Caco-2 (cell line): Measurements from ENCODE around the gene REP15. TPM values are rescaled to one million over a fixed set of nuclear protein-coding genes. Genes with fewer than 3 reads are reported as not detected.
"Not testable (repeated sequence)": the region's sequence is repeated elsewhere in the genome, so short reads cannot be mapped to it uniquely, and the experiment has no call there.

Experiments
- BruUV-seq: library from RNA; stranded (reverse); fragments of 400-500 nt; replicated peaks from 2 replicates; lab custom pipeline; 2021; lab: Mats Ljungman, UMichigan
- CTCF ChIA-PET: fragments of 300-600 bp; sonication (Branson Sonifier 250); formaldehyde crosslinking; loops from one replicate; lab custom pipeline; 2022; ENCODE audit warnings: antibody characterized with exemption; lab: Charles Lee
- POLR2A ChIA-PET: fragments of 300-600 bp; sonication (Branson Sonifier 250); formaldehyde crosslinking; loops from one replicate; lab custom pipeline; 2022; ENCODE audit warnings: antibody characterized with exemption; lab: Charles Lee
- DNase-seq, 2 experiments: peaks; one replicate each; pipeline versions ENCODE4 v3.0.0 to v3.0.0-alpha.2; 2020 to 2022
- H3K27me3 ChIP-seq: replicated peaks from 2 replicates; pipeline ENCODE4 v1.6.0; 2011; ENCODE audit warnings: low read length; ENCODE audit not compliant: control insufficient read depth, insufficient read depth
- H3K36me3 ChIP-seq: 2 replicates; pipeline ENCODE4 v1.5.1; 2011; ENCODE audit warnings: low read length; ENCODE audit not compliant: control insufficient read depth, insufficient read depth
- H3K4me1 ChIP-seq: fragments of 250-450 bp; sonication (Bioruptor Pico); 2 replicates; pipeline ENCODE4 v1.5.1; 2020; ENCODE audit warnings: mild to moderate bottlenecking
- H3K4me3 ChIP-seq: 2 replicates; pipeline ENCODE4 v1.5.1; 2011; ENCODE audit warnings: low read depth, mild to moderate bottlenecking, control low read depth, low read length
- H3K9me3 ChIP-seq: fragments of 250-450 bp; sonication (Bioruptor Pico); 2 replicates; pipeline ENCODE4 v1.5.1; 2020; ENCODE audit warnings: mild to moderate bottlenecking, moderate library complexity
- H3K27ac Mint-ChIP-seq: one replicate; pipeline ENCODE4 v1.8.0; 2022; ENCODE audit warnings: mixed read lengths; ENCODE audit not compliant: unreplicated experiment
- H3K27me3 Mint-ChIP-seq: one replicate; pipeline ENCODE4 v1.8.0; 2022; ENCODE audit warnings: mixed read lengths; ENCODE audit not compliant: insufficient read depth, unreplicated experiment
- H3K36me3 Mint-ChIP-seq: one replicate; pipeline ENCODE4 v1.8.0; 2022; ENCODE audit warnings: mild to moderate bottlenecking, mixed read lengths; ENCODE audit not compliant: insufficient read depth, unreplicated experiment
- H3K4me1 Mint-ChIP-seq: one replicate; pipeline ENCODE4 v1.8.0; 2022; ENCODE audit warnings: low read depth, mixed read lengths; ENCODE audit not compliant: unreplicated experiment
- H3K4me3 Mint-ChIP-seq: one replicate; pipeline ENCODE4 v1.8.0; 2022; ENCODE audit warnings: mild to moderate bottlenecking, moderate library complexity, mixed read lengths; ENCODE audit not compliant: unreplicated experiment
- H3K9me3 Mint-ChIP-seq: one replicate; pipeline ENCODE4 v1.8.0; 2022; ENCODE audit warnings: mixed read lengths; ENCODE audit not compliant: unreplicated experiment
- CTCF ChIP-seq, 2 experiments: fragments of 200-600 bp in 1 of 2; IDR thresholded peaks; 1 replicate in 1 of 2; 2 replicates in 1 of 2; pipeline versions ENCODE4 v1.5.1 to v1.8.0; 2011 to 2022; ENCODE audit warnings: antibody characterized with exemption in 1 of 2, control low read depth in 1 of 2, inconsistent platforms in 1 of 2, low read depth in 1 of 2, low read length in 1 of 2, mild to moderate bottlenecking in 1 of 2, moderate library complexity in 1 of 2; ENCODE audit not compliant: insufficient read depth in 1 of 2, severe bottlenecking in 1 of 2, unreplicated experiment in 1 of 2
- intact Hi-C: fragments of 100-400 bp; cut with micrococcal nuclease; formaldehyde crosslinking; loops from one replicate; pipeline ENCODE4 v1.10.0; 2022; ENCODE audit not compliant: unreplicated experiment
- total RNA-seq: library from RNA; stranded (reverse); gene quantifications from 2 replicates; pipeline ENCODE4 v1.2.3, GENCODE V29; 2022

REP15 gene
- total RNA-seq, 1 experiment from 2014 or later = 2.3 TPM

GRCh38 chr12:27732281-27732680 is 36.0 kb downstream of the REP15 start:
- no peak overlapping the region for H3K27ac Mint-ChIP-seq
- BruUV-seq = no TSS peak
- no peaks in the 10 kb centered on the region for H3K27me3 ChIP-seq
- H3K27me3 Mint-ChIP-seq = no peaks in the 10 kb centered on the region
- intact Hi-C loops = loop anchor here (10.0 kb wide), 1 partner anchor 1233 kb away; no protein-coding TSS in a partner anchor
- POLR2A ChIA-PET = interaction anchor here (1.1 kb wide), 1 partner anchor 47 kb away, joined by 9 read pairs; no protein-coding TSS in a partner anchor
- H3K9me3 ChIP-seq = no peaks in the 10 kb centered on the region
- no peak overlapping the region for H3K4me3 Mint-ChIP-seq
- no peaks in the 10 kb centered on the region for H3K9me3 Mint-ChIP-seq
- no peaks in the 10 kb centered on the region for H3K4me1 ChIP-seq
- peak; percentile 47 to 67 for TF ChIP-seq CTCF (IDR thresholded peaks at IDR 0.05; ENCODE audit: insufficient read depth in 1 of 2, low read depth in 1 of 2, low read length in 1 of 2, severe bottlenecking in 1 of 2, unreplicated experiment in 1 of 2)
- CTCF ChIA-PET = no interaction called here
- H3K36me3 Mint-ChIP-seq = peaks cover 51% of the 10 kb centered on the region
- H3K4me1 Mint-ChIP-seq = no peaks in the 10 kb centered on the region
- H3K4me3 ChIP-seq = no peak overlapping the region
- peaks cover 3% of the 10 kb centered on the region; the same call in 1 of the 2 replicates for H3K36me3 ChIP-seq
- DNase-seq = peak; percentile 63 to 65

- intact Hi-C loops = loop anchor here (1.0 to 10.0 kb wide), 6 partner anchors 48 to 1232 kb away; no protein-coding TSS in a partner anchor
- Histone ChIP-seq H3K27me3 (no peaks in the 10 kb centered on the region), H3K9me3 (no peaks in the 10 kb centered on the region), H3K36me3 (peaks cover 3% of the 10 kb centered on the region; the same call in 1 of the 2 replicates), H3K4me3 (no peak overlapping the region), H3K4me1 (no peaks in the 10 kb centered on the region)
- no peak overlapping the region for H3K4me3 Mint-ChIP-seq
- ChIA-PET POLR2A (interaction anchor here (1.1 kb wide), 1 partner anchor 46 kb away, joined by 9 read pairs; no protein-coding TSS in a partner anchor), CTCF (interaction anchor here (0.6 to 1.1 kb wide), 3 partner anchors 9 to 208 kb away, joined by 5 to 6 read pairs (median 5); no protein-coding TSS in a partner anchor)
- no peaks in the 10 kb centered on the region for H3K4me1 Mint-ChIP-seq
- no peaks in the 10 kb centered on the region for H3K9me3 Mint-ChIP-seq
- H3K27ac Mint-ChIP-seq = no peak overlapping the region
- TF ChIP-seq CTCF (IDR thresholded peaks at IDR 0.05; ENCODE audit: insufficient read depth in 1 of 2, low read depth in 1 of 2, low read length in 1 of 2, severe bottlenecking in 1 of 2, unreplicated experiment in 1 of 2) = peak; percentile 89 to 93
- H3K36me3 Mint-ChIP-seq = peaks cover 55% of the 10 kb centered on the region
- DNase-seq = peak in 1 of 2 experiments; percentile 49
- no TSS peak for BruUV-seq
- no peaks in the 10 kb centered on the region for H3K27me3 Mint-ChIP-seq
Observed at GRCh38 chr12:27733052-27733656, 36.9 kb downstream of the REP15 start.

- CTCF ChIA-PET = interaction anchor here (0.6 to 1.1 kb wide), 3 partner anchors 9 to 207 kb away, joined by 5 to 6 read pairs (median 5); no protein-coding TSS in a partner anchor
- Histone ChIP-seq H3K9me3 (no peaks in the 10 kb centered on the region), H3K4me1 (no peaks in the 10 kb centered on the region), H3K27me3 (no peaks in the 10 kb centered on the region), H3K4me3 (no peak overlapping the region), H3K36me3 (peaks cover 3% of the 10 kb centered on the region; the same call in 1 of the 2 replicates)
- POLR2A ChIA-PET = no interaction called here
- H3K27me3 Mint-ChIP-seq = no peaks in the 10 kb centered on the region
- TF ChIP-seq CTCF (IDR thresholded peaks at IDR 0.05; ENCODE audit: insufficient read depth in 1 of 2, low read depth in 1 of 2, low read length in 1 of 2, severe bottlenecking in 1 of 2, unreplicated experiment in 1 of 2) = no peak
- intact Hi-C loops = loop anchor here (1.0 to 10.0 kb wide), 6 partner anchors 48 to 1231 kb away; no protein-coding TSS in a partner anchor
- H3K36me3 Mint-ChIP-seq = peaks cover 61% of the 10 kb centered on the region
- BruUV-seq = no TSS peak
- no peak overlapping the region for H3K4me3 Mint-ChIP-seq
- H3K4me1 Mint-ChIP-seq = no peaks in the 10 kb centered on the region
- no peak overlapping the region for H3K27ac Mint-ChIP-seq
- no peak for DNase-seq
- no peaks in the 10 kb centered on the region for H3K9me3 Mint-ChIP-seq
Observed at GRCh38 chr12:27733791-27734190, 37.5 kb downstream of the REP15 start.

GRCh38 chr12:27734321-27734720 is 38.1 kb downstream of the REP15 start:
- H3K27me3 ChIP-seq, H3K27me3 Mint-ChIP-seq, H3K4me1 ChIP-seq, H3K36me3 ChIP-seq, POLR2A ChIA-PET, H3K9me3 Mint-ChIP-seq, BruUV-seq, H3K9me3 ChIP-seq, H3K4me1 Mint-ChIP-seq, H3K4me3 ChIP-seq, DNase-seq, H3K27ac Mint-ChIP-seq, H3K4me3 Mint-ChIP-seq: not testable (repeated sequence)
- CTCF ChIA-PET = interaction anchor here (1.1 kb wide), 1 partner anchor 87 kb away, joined by 5 read pairs; no protein-coding TSS in a partner anchor
- peaks cover 66% of the 10 kb centered on the region for H3K36me3 Mint-ChIP-seq
- intact Hi-C loops = loop anchor here (10.0 kb wide), 1 partner anchor 1230 kb away; no protein-coding TSS in a partner anchor
